Thyroid gland (tissue), 4 donors: ENCODE measurements around the gene GPR156. TPM values are rescaled to one million over a fixed set of nuclear protein-coding genes. Genes with fewer than 3 reads are reported as not detected.

Experiments used
- DNase-seq, 2 donors: peaks; one replicate each; pipeline ENCODE4 v3.0.0-alpha.2; 2019
- H3K27ac ChIP-seq, 3 donors: fragments of 200-600 bp; sonication (generic); 1 replicate in 2 of 3; 2 replicates in 1 of 3; pipeline ENCODE4 v1.5.1; 2016 to 2019; ENCODE audit warnings: mild to moderate bottlenecking in 1 of 3, moderate library complexity in 1 of 3
- H3K27me3 ChIP-seq: fragments of 200-600 bp; sonication (generic); one replicate; pipeline ENCODE4 v1.5.1; 2019
- H3K36me3 ChIP-seq, 2 donors: fragments of 200-600 bp; sonication (generic); one replicate each; pipeline ENCODE4 v1.5.1; 2016 to 2019
- H3K4me1 ChIP-seq, 2 donors: fragments of 200-600 bp; sonication (generic); one replicate each; pipeline ENCODE4 v1.5.1; 2017 to 2019
- H3K4me3 ChIP-seq, 3 donors: fragments of 200-600 bp; sonication (generic); replicated peaks in 1 of 3; 1 replicate in 2 of 3; 2 replicates in 1 of 3; pipeline ENCODE4 v1.5.1; 2016; ENCODE audit warnings: mild to moderate bottlenecking in 1 of 3
- H3K9me3 ChIP-seq: fragments of 200-600 bp; sonication (generic); one replicate; pipeline ENCODE4 v1.5.1; 2017
- POLR2A ChIP-seq, 2 donors: fragments of 450-650 bp; IDR thresholded peaks; one replicate each; pipeline ENCODE4 v1.6.1; 2017; ENCODE audit warnings: antibody characterized with exemption in 2 of 2, mild to moderate bottlenecking in 2 of 2, moderate library complexity in 1 of 2
- WGBS, 2 donors: methylation state at CpG; one replicate each; pipeline ENCODE4 v1.1.5; 2017; 5-methylcytosine and 5-hydroxymethylcytosine counted together
- intact Hi-C: fragments of 100-400 bp; cut with DNase I; formaldehyde crosslinking; loops from one replicate; pipeline ENCODE4 v1.15.1; 2023
- total RNA-seq, 4 donors: library from RNA; depleted of rRNA; stranded (reverse); fragments of >200 nt; gene quantifications; one replicate each; pipeline ENCODE4 v1.2.3, GENCODE V29; 2016
- TF ChIP-seq, protein P1 (sequence below), 6 experiments: fragments of 200-600 bp in 3 of 6; fragments of 450-650 bp in 3 of 6; sonication (generic) in 3 of 6; IDR thresholded peaks; one replicate each; pipeline ENCODE4 v1.5.1; 2016 to 2019; ENCODE audit warnings: antibody characterized with exemption in 6 of 6, mild to moderate bottlenecking in 2 of 6, inconsistent platforms in 1 of 6, moderate library complexity in 1 of 6

GPR156 gene
- total RNA-seq, 4 donors from 2014 or later = not detected

DNA sequence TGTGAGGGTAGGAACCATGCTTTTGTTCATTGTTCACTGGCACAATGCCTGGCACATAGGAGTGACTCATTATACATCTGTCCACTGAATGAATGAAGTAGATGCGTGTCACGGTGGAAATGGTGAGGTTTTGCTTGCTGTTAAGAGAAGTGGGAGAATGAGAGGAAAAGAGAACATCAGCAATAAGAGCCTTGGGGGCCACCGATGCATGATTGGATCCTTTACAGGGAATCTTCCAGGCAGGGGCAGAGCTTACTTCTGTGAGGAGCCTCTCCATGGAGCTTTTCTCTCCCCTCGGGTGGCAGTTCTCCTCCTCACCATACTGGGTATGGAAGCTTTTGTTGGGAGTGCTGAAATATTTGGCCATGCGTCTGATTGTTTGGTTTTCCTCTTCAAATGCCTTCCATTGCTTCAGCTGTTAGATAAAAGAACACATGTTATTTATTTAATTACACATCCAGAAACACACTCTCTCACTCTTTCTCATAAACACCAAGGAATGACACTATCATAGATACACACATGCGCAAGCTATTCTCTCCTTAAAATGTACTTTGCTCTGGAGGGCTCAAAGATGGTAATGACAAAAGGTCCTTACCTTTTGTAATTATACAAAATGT is 111.9 kb downstream of the GPR156 start:
- Histone ChIP-seq H3K4me1 (peaks cover 12 to 16% of the 10 kb centered on the region in 2 donors), H3K36me3 (no peaks in the 10 kb centered on the region), H3K4me3 (no peak overlapping the region), H3K27me3 (no peaks in the 10 kb centered on the region), H3K27ac (no peak overlapping the region), H3K9me3 (no peaks in the 10 kb centered on the region)
- TF ChIP-seq, protein P1, sequence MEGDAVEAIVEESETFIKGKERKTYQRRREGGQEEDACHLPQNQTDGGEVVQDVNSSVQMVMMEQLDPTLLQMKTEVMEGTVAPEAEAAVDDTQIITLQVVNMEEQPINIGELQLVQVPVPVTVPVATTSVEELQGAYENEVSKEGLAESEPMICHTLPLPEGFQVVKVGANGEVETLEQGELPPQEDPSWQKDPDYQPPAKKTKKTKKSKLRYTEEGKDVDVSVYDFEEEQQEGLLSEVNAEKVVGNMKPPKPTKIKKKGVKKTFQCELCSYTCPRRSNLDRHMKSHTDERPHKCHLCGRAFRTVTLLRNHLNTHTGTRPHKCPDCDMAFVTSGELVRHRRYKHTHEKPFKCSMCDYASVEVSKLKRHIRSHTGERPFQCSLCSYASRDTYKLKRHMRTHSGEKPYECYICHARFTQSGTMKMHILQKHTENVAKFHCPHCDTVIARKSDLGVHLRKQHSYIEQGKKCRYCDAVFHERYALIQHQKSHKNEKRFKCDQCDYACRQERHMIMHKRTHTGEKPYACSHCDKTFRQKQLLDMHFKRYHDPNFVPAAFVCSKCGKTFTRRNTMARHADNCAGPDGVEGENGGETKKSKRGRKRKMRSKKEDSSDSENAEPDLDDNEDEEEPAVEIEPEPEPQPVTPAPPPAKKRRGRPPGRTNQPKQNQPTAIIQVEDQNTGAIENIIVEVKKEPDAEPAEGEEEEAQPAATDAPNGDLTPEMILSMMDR (IDR thresholded peaks at IDR 0.05) = no peak
- TF ChIP-seq POLR2A (IDR thresholded peaks at IDR 0.05) = no peak
- intact Hi-C loops = no loop called here
- no peak for DNase-seq
- 91 to 95% methylated on average over 6 of the region's 6 CpGs for WGBS, 2 donors

DNA sequence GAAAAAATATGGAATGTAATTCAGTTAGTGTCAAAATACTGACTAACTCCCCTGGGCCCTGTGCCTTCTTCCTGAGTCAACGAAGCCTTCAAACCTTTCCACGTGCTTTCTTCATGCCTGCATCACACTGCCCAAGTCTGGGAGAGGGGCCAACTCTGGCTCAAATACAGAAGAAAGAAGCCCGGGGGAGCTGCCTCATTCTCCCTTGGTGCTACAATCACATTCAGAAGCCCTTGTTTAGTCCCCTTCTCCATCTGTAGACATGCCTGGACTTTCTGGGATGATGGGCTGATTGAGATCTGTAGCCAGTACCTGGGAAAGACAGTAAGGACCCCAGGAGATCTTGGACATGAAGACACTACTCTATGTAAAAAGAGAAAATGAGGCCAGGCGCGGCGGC is 113.0 kb downstream of the GPR156 start:
- DNase-seq = peak; percentile 20 to 25
- 50 to 53% methylated on average over 6 of the region's 6 CpGs for WGBS, 2 donors
- no peak overlapping the region for H3K4me3 ChIP-seq
- intact Hi-C loops = no loop called here
- H3K4me1 ChIP-seq = peaks cover 2 to 5% of the 10 kb centered on the region in 2 donors
- no peaks in the 10 kb centered on the region for H3K27me3 ChIP-seq
- no peak overlapping the region for H3K27ac ChIP-seq
- H3K36me3 ChIP-seq = no peaks in the 10 kb centered on the region
- TF ChIP-seq POLR2A (IDR thresholded peaks at IDR 0.05) = no peak
- H3K9me3 ChIP-seq = no peaks in the 10 kb centered on the region

DNA sequence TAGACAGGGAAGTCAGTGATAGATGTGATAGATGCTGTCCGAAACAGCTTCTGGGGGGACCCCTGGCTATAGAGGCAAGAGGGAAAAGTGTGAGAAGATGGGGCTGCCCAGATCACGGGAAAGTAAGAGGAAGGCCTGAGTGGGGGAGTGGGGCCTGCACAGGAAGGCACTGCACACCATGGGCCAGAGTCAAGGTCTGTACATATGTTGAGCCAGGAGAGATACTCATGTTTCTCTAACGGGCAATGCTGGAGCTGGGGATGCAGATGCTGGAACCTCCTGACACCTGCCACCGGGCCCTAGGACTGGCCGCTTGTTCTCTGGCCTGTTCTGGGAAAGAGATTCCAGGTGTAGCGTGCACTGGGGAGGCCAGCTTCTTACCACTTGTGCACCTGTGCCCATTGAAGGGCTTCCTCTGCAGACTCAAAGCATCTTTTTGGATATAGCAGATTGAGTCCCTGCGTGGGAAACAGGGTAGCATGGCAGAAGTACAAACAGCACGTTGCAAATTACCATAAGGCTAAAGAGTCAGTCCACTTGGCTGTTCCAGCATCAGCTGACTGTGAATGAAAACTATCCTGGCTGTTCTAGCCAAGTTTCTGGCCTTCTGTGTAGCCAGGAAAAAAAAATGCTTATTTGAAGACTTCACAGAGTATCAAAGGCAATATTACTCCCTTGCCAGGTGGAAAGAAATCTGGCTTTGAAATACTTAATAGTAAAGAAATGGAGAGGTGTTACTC is 113.7 kb downstream of the GPR156 start:
- DNase-seq = peak in 1 of 2 donors; percentile 9
- no peak overlapping the region for H3K4me3 ChIP-seq
- H3K4me1 ChIP-seq = no peaks in the 10 kb centered on the region
- 77 to 89% methylated on average over 8 of the region's 8 CpGs for WGBS, 2 donors
- no peaks in the 10 kb centered on the region for H3K9me3 ChIP-seq
- TF ChIP-seq, protein P1 (IDR thresholded peaks at IDR 0.05) = no peak
- TF ChIP-seq POLR2A (IDR thresholded peaks at IDR 0.05) = no peak
- no peaks in the 10 kb centered on the region for H3K27me3 ChIP-seq
- H3K27ac ChIP-seq = no peak overlapping the region
- no peaks in the 10 kb centered on the region for H3K36me3 ChIP-seq
- intact Hi-C loops = no loop called here

DNA sequence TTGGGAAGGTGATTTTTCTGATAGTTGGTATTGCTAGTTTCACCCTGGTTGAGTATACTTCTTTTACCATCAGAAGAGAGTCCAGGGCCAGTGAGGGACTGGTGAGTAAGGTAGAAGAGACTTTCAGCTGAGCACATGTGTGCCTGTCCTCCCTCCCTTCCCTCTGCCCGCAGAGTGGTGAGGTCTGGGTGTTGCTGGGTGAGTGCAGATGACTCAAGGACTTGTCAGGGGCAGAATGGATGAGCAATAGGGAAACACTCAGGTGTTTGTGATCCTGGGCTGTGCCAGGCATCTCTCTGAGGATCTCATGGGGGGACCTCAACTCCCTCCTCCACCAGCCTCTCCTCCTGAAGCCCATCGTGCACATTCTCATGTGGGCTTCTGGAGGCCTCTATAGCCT is 114.8 kb downstream of the GPR156 start:
- WGBS, 2 donors = 57 to 69% methylated on average over 2 of the region's 2 CpGs
- TF ChIP-seq, protein P1 (IDR thresholded peaks at IDR 0.05) = no peak
- TF ChIP-seq POLR2A (IDR thresholded peaks at IDR 0.05) = no peak
- no peak for DNase-seq
- no peak overlapping the region for H3K4me3 ChIP-seq
- H3K9me3 ChIP-seq = no peaks in the 10 kb centered on the region
- H3K36me3 ChIP-seq = no peaks in the 10 kb centered on the region
- H3K27ac ChIP-seq = no peak overlapping the region
- H3K27me3 ChIP-seq = no peaks in the 10 kb centered on the region
- intact Hi-C loops = no loop called here
- H3K4me1 ChIP-seq = no peaks in the 10 kb centered on the region

DNA sequence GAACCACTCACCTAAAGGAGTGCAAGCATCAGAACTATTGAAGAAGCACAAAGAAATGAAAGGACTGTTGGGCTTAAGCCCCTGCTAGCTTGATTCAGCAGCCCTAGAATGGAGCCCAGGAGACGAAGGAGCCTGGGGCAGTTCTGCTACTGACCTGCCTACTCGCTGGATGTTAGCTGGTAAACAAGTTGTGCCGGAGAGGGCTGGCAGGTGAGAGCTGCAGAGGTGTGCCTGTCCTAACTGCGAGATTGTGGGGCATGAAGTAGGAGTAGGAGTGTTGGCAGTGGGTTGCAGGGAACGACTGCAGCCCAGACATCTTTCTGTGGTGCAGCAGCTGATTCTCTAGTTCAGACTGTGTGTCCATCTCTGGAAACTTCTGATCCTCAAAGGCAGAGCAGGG is 115.6 kb downstream of the GPR156 start:
- 89 to 93% methylated on average over 5 of the region's 5 CpGs for WGBS, 2 donors
- no peak overlapping the region for H3K4me3 ChIP-seq
- no peak for DNase-seq
- H3K36me3 ChIP-seq = no peaks in the 10 kb centered on the region
- no peaks in the 10 kb centered on the region for H3K27me3 ChIP-seq
- no peak overlapping the region for H3K27ac ChIP-seq
- intact Hi-C loops = no loop called here
- no peak for TF ChIP-seq POLR2A (IDR thresholded peaks at IDR 0.05)
- TF ChIP-seq, protein P1 (IDR thresholded peaks at IDR 0.05) = no peak
- no peaks in the 10 kb centered on the region for H3K4me1 ChIP-seq
- H3K9me3 ChIP-seq = no peaks in the 10 kb centered on the region
